H1 (cell line): Measurements from ENCODE around the gene PTGIS. TPM values are rescaled to one million over a fixed set of nuclear protein-coding genes. Genes with fewer than 3 reads are reported as not detected.

Experiments
- CTCF ChIA-PET: fragments of 300-600 bp; sonication (Branson Sonifier 250); formaldehyde crosslinking; loops from one replicate; lab custom pipeline; 2021; ENCODE audit not compliant: partially characterized antibody; lab: Charles Lee
- POLR2A ChIA-PET: fragments of 300-600 bp; sonication (Branson Sonifier 250); formaldehyde crosslinking; loops from one replicate; lab custom pipeline; 2021; ENCODE audit warnings: inconsistent platforms; ENCODE audit not compliant: partially characterized antibody; lab: Charles Lee
- DNase-seq, 2 experiments: peaks; one replicate each; pipeline versions ENCODE4 v3.0.0 to v3.0.0-alpha.2; 2010 to 2022; ENCODE audit warnings: low spot score in 2 of 2, low read depth in 1 of 2, mixed read lengths in 1 of 2
- FAIRE-seq: peaks from 2 replicates; lab custom pipeline; 2011; peaks lifted over from hg19 to GRCh38; lab: Jason Lieb, UNC
- H2AFZ ChIP-seq: 2 replicates; pipeline ENCODE4 v1.8.1; 2012; ENCODE audit warnings: low read length, inconsistent platforms
- H2AK5ac ChIP-seq: 2 replicates; pipeline ENCODE4 v1.6.1; 2013; ENCODE audit warnings: low read depth, low read length
- H2BK120ac ChIP-seq: replicated peaks from 2 replicates; pipeline ENCODE3; 2013; ENCODE audit warnings: low read depth, low read length, inconsistent platforms
- H2BK12ac ChIP-seq: 2 replicates; pipeline ENCODE4 v1.6.1; 2013; ENCODE audit warnings: low read depth, low read length
- H2BK15ac ChIP-seq: 2 replicates; pipeline ENCODE4 v1.6.1; 2013; ENCODE audit warnings: low read length
- H2BK20ac ChIP-seq: 2 replicates; pipeline ENCODE4 v1.6.1; 2013; ENCODE audit warnings: low read length
- H2BK5ac ChIP-seq: 2 replicates; pipeline ENCODE4 v1.6.1; 2013; ENCODE audit warnings: low read depth, low read length
- H3K14ac ChIP-seq: 2 replicates; pipeline ENCODE4 v1.6.1; 2013; ENCODE audit warnings: inconsistent platforms; ENCODE audit not compliant: insufficient read length
- H3K18ac ChIP-seq: 2 replicates; pipeline ENCODE4 v1.6.1; 2013; ENCODE audit warnings: low read length; ENCODE audit errors: extremely low read depth
- H3K23ac ChIP-seq: 2 replicates; pipeline ENCODE4 v1.6.1; 2013; ENCODE audit warnings: inconsistent platforms; ENCODE audit not compliant: insufficient read length
- H3K23me2 ChIP-seq: 2 replicates; pipeline ENCODE4 v1.6.1; 2013; ENCODE audit warnings: low read depth, low read length
- H3K27ac ChIP-seq: 2 replicates; pipeline ENCODE4 v1.6.1; 2011; ENCODE audit warnings: low read depth, low read length, inconsistent platforms
- H3K27me3 ChIP-seq, 4 experiments: replicated peaks in 1 of 4; 1 replicate in 1 of 4; 2 replicates in 3 of 4; pipeline versions ENCODE4 v1.6.1 to v1.8.1; 2011 to 2013; ENCODE audit warnings: low read length in 3 of 4, mild to moderate bottlenecking in 3 of 4, inconsistent platforms in 2 of 4, mixed read lengths in 2 of 4, moderate library complexity in 1 of 4; ENCODE audit not compliant: control insufficient read depth in 3 of 4, insufficient read depth in 3 of 4; ENCODE audit errors: extremely low read depth in 1 of 4
- H3K36me3 ChIP-seq, 4 experiments: 2 replicates each; pipeline versions ENCODE4 v1.6.1 to v1.8.1; 2011 to 2013; ENCODE audit warnings: mild to moderate bottlenecking in 4 of 4, low read length in 3 of 4, moderate library complexity in 2 of 4, control low read depth in 1 of 4, inconsistent platforms in 1 of 4; ENCODE audit not compliant: insufficient read depth in 4 of 4, control insufficient read depth in 2 of 4
- H3K4ac ChIP-seq: replicated peaks from 2 replicates; pipeline ENCODE3; 2013; ENCODE audit warnings: low read length, low read depth, mixed read lengths, inconsistent platforms; ENCODE audit not compliant: insufficient read length
- H3K4me1 ChIP-seq, 4 experiments: replicated peaks in 1 of 4; 1 replicate in 1 of 4; 2 replicates in 3 of 4; pipeline versions ENCODE4 v1.6.1 to v1.8.1; 2011 to 2013; ENCODE audit warnings: low read length in 3 of 4, inconsistent platforms in 2 of 4, mixed read lengths in 1 of 4; ENCODE audit not compliant: insufficient read depth in 4 of 4, control insufficient read depth in 3 of 4
- H3K4me2 ChIP-seq, 2 experiments: 2 replicates each; pipeline versions ENCODE4 v1.6.1 to v1.8.1; 2011 to 2013; ENCODE audit warnings: low read depth in 2 of 2, low read length in 2 of 2, control low read depth in 1 of 2, inconsistent platforms in 1 of 2, mild to moderate bottlenecking in 1 of 2; ENCODE audit not compliant: insufficient read depth in 1 of 2
- H3K4me3 ChIP-seq, 4 experiments: fragments of 200-600, 300-600 bp in 1 of 4; sonication (generic), shearing (Covaris generic), sonication (Bioruptor Twin) in 1 of 4; 2 replicates each; pipeline versions ENCODE4 v1.5.1 to v1.8.1; 2011 to 2016; ENCODE audit warnings: low read length in 4 of 4, low read depth in 3 of 4, control low read depth in 2 of 4, inconsistent platforms in 2 of 4, mild to moderate bottlenecking in 2 of 4, mixed read lengths in 1 of 4, moderate library complexity in 1 of 4; ENCODE audit not compliant: insufficient read depth in 2 of 4; ENCODE audit errors: extremely low read depth in 1 of 4
- H3K56ac ChIP-seq: replicated peaks from 2 replicates; pipeline ENCODE3; 2013; ENCODE audit warnings: low read depth, mild to moderate bottlenecking, mixed read lengths, low read length, inconsistent platforms; ENCODE audit not compliant: insufficient read length
- H3K79me1 ChIP-seq: 2 replicates; pipeline ENCODE4 v1.6.1; 2013; ENCODE audit warnings: low read depth, low read length, control low read depth
- H3K79me2 ChIP-seq, 2 experiments: 2 replicates each; pipeline versions ENCODE4 v1.6.1 to v1.8.1; 2012 to 2013; ENCODE audit warnings: low read length in 2 of 2, mild to moderate bottlenecking in 2 of 2, inconsistent platforms in 1 of 2; ENCODE audit not compliant: insufficient read depth in 2 of 2, control insufficient read depth in 1 of 2
- H3K9ac ChIP-seq, 4 experiments: replicated peaks in 1 of 4; 1 replicate in 1 of 4; 2 replicates in 3 of 4; pipeline versions ENCODE4 v1.6.1 to v1.8.1; 2011 to 2013; ENCODE audit warnings: low read depth in 3 of 4, low read length in 3 of 4, control low read depth in 2 of 4, mild to moderate bottlenecking in 2 of 4, moderate library complexity in 2 of 4, inconsistent platforms in 1 of 4; ENCODE audit errors: extremely low read depth in 1 of 4
- H3K9me3 ChIP-seq, 2 experiments: 2 replicates each; pipeline versions ENCODE4 v1.6.1 to v1.8.1; 2012 to 2013; ENCODE audit warnings: mild to moderate bottlenecking in 2 of 2, moderate library complexity in 2 of 2, control low read depth in 1 of 2, inconsistent platforms in 1 of 2, low read depth in 1 of 2, low read length in 1 of 2, mixed read lengths in 1 of 2; ENCODE audit not compliant: insufficient read depth in 2 of 2
- H4K20me1 ChIP-seq, 2 experiments: replicated peaks in 1 of 2; 2 replicates each; pipeline versions ENCODE3 to v1.8.1; 2011 to 2013; ENCODE audit warnings: inconsistent platforms in 2 of 2, low read length in 2 of 2, mild to moderate bottlenecking in 1 of 2; ENCODE audit not compliant: insufficient read depth in 2 of 2, control insufficient read depth in 1 of 2
- H4K5ac ChIP-seq: 2 replicates; pipeline ENCODE4 v1.6.1; 2013; ENCODE audit warnings: low read length, low read depth, mixed read lengths, inconsistent platforms; ENCODE audit not compliant: insufficient read length
- H4K8ac ChIP-seq: 2 replicates; pipeline ENCODE4 v1.8.0; 2013; ENCODE audit warnings: mild to moderate bottlenecking, moderate library complexity, low read length, inconsistent platforms; ENCODE audit not compliant: insufficient read depth; ENCODE audit errors: extremely low read depth
- H4K91ac ChIP-seq: replicated peaks from 2 replicates; pipeline ENCODE3; 2013; ENCODE audit warnings: low read length, mixed read lengths, inconsistent platforms; ENCODE audit not compliant: insufficient read length
- FOSL1 ChIP-seq: IDR thresholded peaks from 2 replicates; pipeline ENCODE4 v1.6.1; 2011; ENCODE audit warnings: mild to moderate bottlenecking, low read depth, low read length, moderate library complexity; ENCODE audit not compliant: insufficient read depth
- RAD21 ChIP-seq, 2 experiments: IDR thresholded peaks in 1 of 2; conservative IDR thresholded peaks in 1 of 2; 2 replicates each; pipeline ENCODE4 v1.6.1; 2011; ENCODE audit warnings: low read depth in 2 of 2, low read length in 2 of 2, improper control_type of control experiment in 1 of 2, inconsistent platforms in 1 of 2, mild to moderate bottlenecking in 1 of 2, moderate library complexity in 1 of 2
- SAP30 ChIP-seq: fragments of 300-600 bp; sonication (generic); IDR thresholded peaks from 2 replicates; pipeline ENCODE4 v1.7.1; 2012; ENCODE audit warnings: low read length, moderate library complexity, mild to moderate bottlenecking, inconsistent platforms; ENCODE audit not compliant: insufficient read depth, insufficient replicate concordance
- WGBS, 2 experiments: shearing (Covaris generic) in 1 of 2; methylation state at CpG; one replicate each; pipeline versions ENCODE4 v1.1.6 to v1.1.7; 2013 to 2015; ENCODE audit warnings: low lambda C conversion rate in 2 of 2, mixed read lengths in 2 of 2, inconsistent platforms in 1 of 2, low coverage in 1 of 2, missing lambda C conversion rate in 1 of 2; ENCODE audit not compliant: insufficient replicate concordance in 2 of 2, insufficient coverage in 1 of 2, insufficient read length in 1 of 2; ENCODE audit errors: extremely low coverage in 1 of 2, missing lambda C conversion rate in 1 of 2; 5-methylcytosine and 5-hydroxymethylcytosine counted together
- polyA plus RNA-seq, 7 experiments: library from polyadenylated mRNA; depleted of rRNA in 3 of 7; stranded (reverse) in 5 of 7; unstranded in 2 of 7; fragments of >200 nt in 5 of 7; fragments of 200-250 nt in 2 of 7; gene quantifications; 1 replicate in 5 of 7; 2 replicates in 1 of 7; 4 replicates in 1 of 7; pipeline versions ENCODE4 v1.2.1 to v1.2.3, GENCODE V29; 2011 to 2013; ENCODE audit warnings: missing spikeins in 2 of 7, mixed read lengths in 2 of 7
- total RNA-seq: library from RNA; stranded (reverse); fragmentation: NEBNext Ultra II Directional; extraction: Animal tissue kit (Norgen Biotek cat#: 25700); gene quantifications from 2 replicates; pipeline ENCODE4 v1.2.1, GENCODE V29; 2021
- TF ChIP-seq, protein P1 (sequence below): IDR thresholded peaks from 2 replicates; pipeline ENCODE4 v1.6.1; 2012; ENCODE audit warnings: inconsistent platforms
- TF ChIP-seq, protein P2 (sequence below), 3 experiments: IDR thresholded peaks; 1 replicate in 2 of 3; 2 replicates in 1 of 3; pipeline versions ENCODE4 v1.5.1 to v1.6.1; 2011; ENCODE audit warnings: low read length in 3 of 3, mild to moderate bottlenecking in 3 of 3, inconsistent platforms in 2 of 3, low read depth in 1 of 3, moderate library complexity in 1 of 3; ENCODE audit not compliant: insufficient read depth in 1 of 3; ENCODE audit errors: control extremely low read depth in 1 of 3

PTGIS gene
- total and polyA plus RNA-seq, 2 of the 8 experiments (the other 6 are each of a cell fraction or from before 2014, with no cell fraction given) = 29.9 to 35.5 TPM

DNA sequence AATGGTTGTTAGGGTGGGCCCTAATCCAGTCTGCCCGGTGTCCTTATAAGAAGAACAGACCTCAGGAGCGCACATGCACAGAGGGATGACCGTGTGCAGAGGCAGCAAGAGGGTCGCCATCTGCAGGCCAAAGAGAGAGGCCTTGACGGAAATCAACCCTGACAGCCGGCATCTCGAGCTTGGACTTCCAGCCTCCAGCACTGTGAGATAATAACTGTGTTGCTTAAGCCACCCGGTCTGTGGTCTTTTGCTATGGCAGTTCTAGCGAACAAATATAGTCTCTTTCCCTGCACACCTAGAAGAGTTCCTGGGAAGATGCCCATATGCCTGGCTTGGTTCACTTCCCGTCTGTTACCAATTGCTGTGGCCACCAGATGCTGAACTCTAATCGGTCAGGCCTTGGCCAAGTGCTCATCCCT is 35.3 kb upstream of the PTGIS start:
- Histone ChIP-seq H3K27me3 (no peaks in the 10 kb centered on the region), H3K4me2 (no peak overlapping the region), H3K14ac (no peak overlapping the region), H4K91ac (no peak overlapping the region), H3K56ac (no peak overlapping the region), H3K18ac (no peak overlapping the region), H3K23me2 (no peaks in the 10 kb centered on the region), H2BK12ac (no peak overlapping the region), H3K9me3 (no peaks in the 10 kb centered on the region), H3K79me2 (no peaks in the 10 kb centered on the region), H3K4me1 (no peaks in the 10 kb centered on the region), H2BK15ac (no peak overlapping the region), H3K23ac (no peak overlapping the region), H2BK20ac (no peak overlapping the region), H3K4me3 (no peak overlapping the region), H3K36me3 (no peaks in the 10 kb centered on the region), H3K79me1 (no peaks in the 10 kb centered on the region), H3K27ac (no peak overlapping the region), H3K9ac (no peak overlapping the region), H4K8ac (peak overlapping the region; percentile 16; the same call in 1 of the 2 replicates), H2BK120ac (no peak overlapping the region), H2BK5ac (no peak overlapping the region), H3K4ac (no peak overlapping the region), H4K20me1 (no peaks in the 10 kb centered on the region), H2AFZ (no peak overlapping the region), H4K5ac (no peak overlapping the region), H2AK5ac (no peak overlapping the region)
- POLR2A ChIA-PET = no interaction called here
- WGBS, 2 experiments = 68% methylated on average over 11 of the region's 11 CpGs; no CpG with 5 or more reads in 1 of the 2 experiments
- TF ChIP-seq, protein P1, sequence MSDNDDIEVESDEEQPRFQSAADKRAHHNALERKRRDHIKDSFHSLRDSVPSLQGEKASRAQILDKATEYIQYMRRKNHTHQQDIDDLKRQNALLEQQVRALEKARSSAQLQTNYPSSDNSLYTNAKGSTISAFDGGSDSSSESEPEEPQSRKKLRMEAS = peak; percentile 57; the same call in 1 of the 2 replicates
- no peak for TF ChIP-seq FOSL1
- TF ChIP-seq RAD21 (IDR thresholded peaks at IDR 0.05 in 1 of 2, conservative IDR thresholded peaks at IDR 0.05 in 1 of 2; ENCODE audit: low read depth in 2 of 2, low read length in 2 of 2) = peak; percentile 57 to 66
- TF ChIP-seq, protein P2, sequence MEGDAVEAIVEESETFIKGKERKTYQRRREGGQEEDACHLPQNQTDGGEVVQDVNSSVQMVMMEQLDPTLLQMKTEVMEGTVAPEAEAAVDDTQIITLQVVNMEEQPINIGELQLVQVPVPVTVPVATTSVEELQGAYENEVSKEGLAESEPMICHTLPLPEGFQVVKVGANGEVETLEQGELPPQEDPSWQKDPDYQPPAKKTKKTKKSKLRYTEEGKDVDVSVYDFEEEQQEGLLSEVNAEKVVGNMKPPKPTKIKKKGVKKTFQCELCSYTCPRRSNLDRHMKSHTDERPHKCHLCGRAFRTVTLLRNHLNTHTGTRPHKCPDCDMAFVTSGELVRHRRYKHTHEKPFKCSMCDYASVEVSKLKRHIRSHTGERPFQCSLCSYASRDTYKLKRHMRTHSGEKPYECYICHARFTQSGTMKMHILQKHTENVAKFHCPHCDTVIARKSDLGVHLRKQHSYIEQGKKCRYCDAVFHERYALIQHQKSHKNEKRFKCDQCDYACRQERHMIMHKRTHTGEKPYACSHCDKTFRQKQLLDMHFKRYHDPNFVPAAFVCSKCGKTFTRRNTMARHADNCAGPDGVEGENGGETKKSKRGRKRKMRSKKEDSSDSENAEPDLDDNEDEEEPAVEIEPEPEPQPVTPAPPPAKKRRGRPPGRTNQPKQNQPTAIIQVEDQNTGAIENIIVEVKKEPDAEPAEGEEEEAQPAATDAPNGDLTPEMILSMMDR (IDR thresholded peaks at IDR 0.05; ENCODE audit: control extremely low read depth in 1 of 3, insufficient read depth in 1 of 3, low read depth in 1 of 3, low read length in 3 of 3) = peak; percentile 71 to 77 (median 71)
- no peak for TF ChIP-seq SAP30
- no peak for DNase-seq
- no peak for FAIRE-seq
- CTCF ChIA-PET = interaction anchor here (0.6 to 23.7 kb wide), 27 partner anchors 9 to 301 kb away, joined by 3 to 665 read pairs (median 4); no protein-coding TSS in a partner anchor
